ENCODE data around the gene VWF. TPM values are rescaled to one million over a fixed set of nuclear protein-coding genes. Genes with fewer than 3 reads are reported as not detected.

VWF gene
- total and polyA plus RNA-seq, 2 donors (not counting 1 experiment from before 2014, with no cell fraction given): not detected

- H3K9me3 ChIP-seq (ENCODE audit: control extremely low read depth in 1 of 3, control insufficient read depth in 2 of 3, insufficient read depth in 1 of 3, low read length in 2 of 3): no peaks in the 10 kb centered on the region
- DNase-seq: no peak
- WGBS (ENCODE audit: insufficient coverage): 94% methylated on average over 3 of the region's 3 CpGs
- H3K9ac ChIP-seq (ENCODE audit: low read length): no peak overlapping the region
- Mint-ChIP-seq H3K4me1 (no peaks in the 10 kb centered on the region), H3K4me3 (no peak overlapping the region), H3K9me3 (ENCODE audit: insufficient read depth) (no peaks in the 10 kb centered on the region), H3K27ac (no peak overlapping the region), H3K27me3 (peaks cover 19% of the 10 kb centered on the region)
- no peak overlapping the region for H3K4me3 ChIP-seq (ENCODE audit: control extremely low read depth in 1 of 5, extremely low read depth in 1 of 5, insufficient read depth in 1 of 5, low read depth in 2 of 5, low read length in 4 of 5)
- no peak for ATAC-seq (ENCODE audit: low read depth)
- no peaks in the 10 kb centered on the region for H3K4me1 ChIP-seq (ENCODE audit: control insufficient read depth in 2 of 2, insufficient read depth in 2 of 2, low read length in 2 of 2)
- no peak overlapping the region for H2AFZ ChIP-seq (ENCODE audit: insufficient read depth, low read depth, low read length, poor library complexity, severe bottlenecking)
- H3K4me2 ChIP-seq (replicated peaks; ENCODE audit: low read depth, low read length, poor library complexity, severe bottlenecking): no peak overlapping the region
- no peaks in the 10 kb centered on the region for H3K79me2 ChIP-seq (ENCODE audit: control insufficient read depth, insufficient read depth, low read length)
- no peaks in the 10 kb centered on the region for H3K36me3 ChIP-seq (replicated peaks in 1 of 2; ENCODE audit: control extremely low read depth in 1 of 2, control insufficient read depth in 1 of 2, extremely low read depth in 1 of 2, insufficient read depth in 2 of 2, low read length in 1 of 2)
- intact Hi-C loops (cut with micrococcal nuclease): no loop called here
- H4K20me1 ChIP-seq (ENCODE audit: control insufficient read depth, insufficient read depth, low read length, poor library complexity, severe bottlenecking): no peaks in the 10 kb centered on the region
- ChIA-PET CTCF (no interaction called here), POLR2A (no interaction called here)
- no peak overlapping the region for H3K27ac ChIP-seq (ENCODE audit: low read length in 2 of 2)
- TF ChIP-seq CTCF (IDR thresholded peaks at IDR 0.05): no peak
- no peak for TF ChIP-seq EZH2 (IDR thresholded peaks at IDR 0.05; ENCODE audit: borderline replicate concordance, insufficient read depth, low read depth, low read length, poor library complexity, severe bottlenecking)
- H3K27me3 ChIP-seq (replicated peaks in 1 of 4; ENCODE audit: control extremely low read depth in 1 of 4, control insufficient read depth in 3 of 4, insufficient read depth in 4 of 4, low read length in 3 of 4): no peaks in the 10 kb centered on the region
Measured at GRCh38 chr12:6125310-6125608, 789 bp upstream of the VWF start.

GRCh38 chr12:6123258-6123657 lies 1.2 kb downstream of the VWF start:
- Histone ChIP-seq H3K4me2 (replicated peaks; ENCODE audit: low read depth, low read length, poor library complexity, severe bottlenecking) (no peak overlapping the region), H3K9ac (ENCODE audit: low read length) (no peak overlapping the region), H3K27me3 (replicated peaks in 1 of 4; ENCODE audit: control extremely low read depth in 1 of 4, control insufficient read depth in 3 of 4, insufficient read depth in 4 of 4, low read length in 3 of 4) (peaks cover 0 to 5% (median 0%) of the 10 kb centered on the region in 4 experiments), H3K4me1 (ENCODE audit: control insufficient read depth in 2 of 2, insufficient read depth in 2 of 2, low read length in 2 of 2) (no peaks in the 10 kb centered on the region), H2AFZ (ENCODE audit: insufficient read depth, low read depth, low read length, poor library complexity, severe bottlenecking) (no peak overlapping the region), H3K36me3 (replicated peaks in 1 of 2; ENCODE audit: control extremely low read depth in 1 of 2, control insufficient read depth in 1 of 2, extremely low read depth in 1 of 2, insufficient read depth in 2 of 2, low read length in 1 of 2) (no peaks in the 10 kb centered on the region), H3K9me3 (ENCODE audit: control extremely low read depth in 1 of 3, control insufficient read depth in 2 of 3, insufficient read depth in 1 of 3, low read length in 2 of 3) (peaks cover 0 to 2% (median 0%) of the 10 kb centered on the region in 3 donors), H3K27ac (ENCODE audit: low read length in 2 of 2) (no peak overlapping the region), H3K79me2 (ENCODE audit: control insufficient read depth, insufficient read depth, low read length) (no peaks in the 10 kb centered on the region), H4K20me1 (ENCODE audit: control insufficient read depth, insufficient read depth, low read length, poor library complexity, severe bottlenecking) (no peaks in the 10 kb centered on the region), H3K4me3 (ENCODE audit: control extremely low read depth in 1 of 5, extremely low read depth in 1 of 5, insufficient read depth in 1 of 5, low read depth in 2 of 5, low read length in 4 of 5) (no peak overlapping the region)
- DNase-seq (no peak), ATAC-seq (ENCODE audit: low read depth) (no peak)
- H3K4me3 Mint-ChIP-seq: no peak overlapping the region
- TF ChIP-seq EZH2 (IDR thresholded peaks at IDR 0.05; ENCODE audit: borderline replicate concordance, insufficient read depth, low read depth, low read length, poor library complexity, severe bottlenecking): no peak
- no peak for TF ChIP-seq CTCF (IDR thresholded peaks at IDR 0.05)
- CTCF ChIA-PET: no interaction called here
- POLR2A ChIA-PET: no interaction called here
- peaks cover 29% of the 10 kb centered on the region for H3K27me3 Mint-ChIP-seq
- H3K27ac Mint-ChIP-seq: no peak overlapping the region
- intact Hi-C loops (cut with micrococcal nuclease): no loop called here
- H3K4me1 Mint-ChIP-seq: no peaks in the 10 kb centered on the region
- no peaks in the 10 kb centered on the region for H3K9me3 Mint-ChIP-seq (ENCODE audit: insufficient read depth)
- WGBS (ENCODE audit: insufficient coverage): 86% methylated on average over 9 of the region's 9 CpGs
